Lower leg skin (tissue), 4 donors: ENCODE results near the gene B4GALT2. TPM values are rescaled to one million over a fixed set of nuclear protein-coding genes. Genes with fewer than 3 reads are reported as not detected.

Source experiments
- DNase-seq, 2 donors: peaks; one replicate each; pipeline ENCODE4 v3.0.0-alpha.2; 2019; ENCODE audit warnings: low spot score in 2 of 2
- H3K4me3 ChIP-seq: fragments of 200-600 bp; sonication (generic); 2 replicates; pipeline ENCODE4 v1.5.1; 2017; ENCODE audit warnings: mild to moderate bottlenecking, low read depth; ENCODE audit not compliant: poor library complexity, severe bottlenecking
- POLR2A ChIP-seq, 2 donors: fragments of 450-650 bp; IDR thresholded peaks; one replicate each; pipeline ENCODE4 v1.6.1; 2016 to 2017; ENCODE audit warnings: antibody characterized with exemption in 2 of 2, mild to moderate bottlenecking in 1 of 2, moderate library complexity in 1 of 2
- WGBS, 2 donors: methylation state at CpG; one replicate each; pipeline ENCODE4 v1.1.5; 2018; 5-methylcytosine and 5-hydroxymethylcytosine counted together
- intact Hi-C: fragments of 100-400 bp; cut with DNase I; formaldehyde crosslinking; loops from one replicate; pipeline ENCODE4 v1.15.0; 2023; ENCODE audit warnings: low total_unique reads
- total RNA-seq, 4 donors: library from RNA; depleted of rRNA; stranded (reverse); fragments of >200 nt; gene quantifications; one replicate each; pipeline ENCODE4 v1.1.0, GENCODE V29; 2016
- TF ChIP-seq, protein P1 (sequence below), 3 donors: fragments of 450-650 bp; IDR thresholded peaks; one replicate each; pipeline ENCODE4 v1.5.1; 2016; ENCODE audit warnings: antibody characterized with exemption in 3 of 3, mild to moderate bottlenecking in 3 of 3, moderate library complexity in 2 of 3

B4GALT2 gene
- total RNA-seq, 4 donors from 2014 or later, result 21.6 to 50.5 (median 30.3) TPM

DNA sequence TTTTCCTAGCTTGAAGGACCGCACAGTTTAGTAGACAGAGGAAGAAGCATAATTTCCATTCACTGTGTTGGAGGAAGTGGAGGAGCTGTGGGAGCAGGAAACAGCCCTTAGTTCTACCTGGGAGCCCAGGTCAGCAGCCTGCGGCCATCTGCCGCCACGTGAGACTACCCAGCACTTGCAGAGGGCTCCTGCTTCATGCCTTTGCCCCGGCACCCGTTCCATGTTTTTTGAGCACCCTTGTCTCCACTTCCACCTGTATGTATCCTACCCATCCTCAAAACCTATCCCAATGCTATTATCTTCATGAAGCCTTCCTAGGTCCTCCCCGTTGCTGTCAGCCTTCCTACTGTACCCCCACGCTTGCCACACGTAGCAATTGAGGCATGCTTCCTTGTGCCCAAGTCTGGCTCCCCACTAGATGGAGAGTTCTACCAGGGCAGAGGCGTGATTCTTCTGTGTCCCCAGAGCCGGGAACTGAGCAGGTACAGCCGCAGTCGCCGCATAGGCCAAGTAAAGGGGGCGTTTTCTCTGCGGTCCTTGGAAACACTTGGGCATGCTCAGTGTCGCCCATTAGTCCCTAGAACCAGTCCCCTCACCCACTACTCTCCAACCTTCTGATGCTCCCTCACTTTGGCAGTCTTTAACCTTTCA lies 50.4 kb downstream of the B4GALT2 start:
- TF ChIP-seq, protein P1, sequence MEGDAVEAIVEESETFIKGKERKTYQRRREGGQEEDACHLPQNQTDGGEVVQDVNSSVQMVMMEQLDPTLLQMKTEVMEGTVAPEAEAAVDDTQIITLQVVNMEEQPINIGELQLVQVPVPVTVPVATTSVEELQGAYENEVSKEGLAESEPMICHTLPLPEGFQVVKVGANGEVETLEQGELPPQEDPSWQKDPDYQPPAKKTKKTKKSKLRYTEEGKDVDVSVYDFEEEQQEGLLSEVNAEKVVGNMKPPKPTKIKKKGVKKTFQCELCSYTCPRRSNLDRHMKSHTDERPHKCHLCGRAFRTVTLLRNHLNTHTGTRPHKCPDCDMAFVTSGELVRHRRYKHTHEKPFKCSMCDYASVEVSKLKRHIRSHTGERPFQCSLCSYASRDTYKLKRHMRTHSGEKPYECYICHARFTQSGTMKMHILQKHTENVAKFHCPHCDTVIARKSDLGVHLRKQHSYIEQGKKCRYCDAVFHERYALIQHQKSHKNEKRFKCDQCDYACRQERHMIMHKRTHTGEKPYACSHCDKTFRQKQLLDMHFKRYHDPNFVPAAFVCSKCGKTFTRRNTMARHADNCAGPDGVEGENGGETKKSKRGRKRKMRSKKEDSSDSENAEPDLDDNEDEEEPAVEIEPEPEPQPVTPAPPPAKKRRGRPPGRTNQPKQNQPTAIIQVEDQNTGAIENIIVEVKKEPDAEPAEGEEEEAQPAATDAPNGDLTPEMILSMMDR (IDR thresholded peaks at IDR 0.05), result no peak
- TF ChIP-seq POLR2A (IDR thresholded peaks at IDR 0.05), result no peak
- H3K4me3 ChIP-seq, result peak overlapping the region; percentile 64
- intact Hi-C loops, result no loop called here
- DNase-seq, result no peak
- WGBS, 2 donors, result 19 to 21% methylated on average over 17 of the region's 17 CpGs

- peak; percentile 85 to 96 for DNase-seq
- intact Hi-C loops, result no loop called here
- TF ChIP-seq POLR2A (IDR thresholded peaks at IDR 0.05), result no peak
- TF ChIP-seq, protein P1 (IDR thresholded peaks at IDR 0.05), result no peak
- WGBS, 2 donors, result 0 to 1% methylated on average over 25 to 46 of the region's 75 CpGs
- peak overlapping the region; percentile 64 for H3K4me3 ChIP-seq
These were observed 51.0 kb downstream of the B4GALT2 start for GRCh38 chr1:44029911-44030604.

DNA sequence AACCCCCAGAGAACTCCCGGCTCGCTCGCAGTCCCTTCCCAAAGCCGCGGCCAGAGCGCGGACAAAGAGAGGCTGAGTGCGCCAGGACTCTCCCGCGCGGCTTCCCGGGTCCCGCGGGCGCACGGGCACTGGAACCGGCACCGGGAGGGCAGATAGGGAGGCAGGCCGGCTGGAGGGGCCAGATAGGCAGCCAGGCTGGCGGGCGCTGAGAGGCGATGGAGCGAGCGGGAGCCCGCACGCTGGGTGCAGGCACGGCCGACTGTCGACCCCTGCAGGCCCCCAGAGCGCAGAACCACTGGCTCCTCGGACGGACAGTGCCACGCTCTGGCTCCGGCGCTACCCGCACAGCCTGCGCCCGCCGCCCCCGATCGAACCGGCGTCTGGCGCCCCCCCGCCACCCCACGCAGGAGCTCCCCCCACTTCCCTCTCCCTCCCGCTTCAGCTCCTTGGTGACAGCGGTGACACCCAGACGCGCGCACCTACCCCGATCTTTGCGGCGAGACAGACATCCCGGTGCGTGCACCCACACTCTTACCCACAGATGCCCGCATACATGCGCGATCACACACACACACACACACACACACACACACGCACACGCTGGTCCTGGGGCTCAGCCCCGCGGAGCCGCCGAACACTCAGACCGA lies 51.7 kb downstream of the B4GALT2 start:
- intact Hi-C loops, result no loop called here
- 1% methylated on average over 29 to 35 of the region's 66 CpGs for WGBS, 2 donors
- TF ChIP-seq, protein P1 (IDR thresholded peaks at IDR 0.05), result no peak
- no peak for TF ChIP-seq POLR2A (IDR thresholded peaks at IDR 0.05)
- DNase-seq, result no peak
- peak overlapping the region; percentile 64 for H3K4me3 ChIP-seq

GRCh38 chr1:44031252-44032169 lies 52.5 kb downstream of the B4GALT2 start, which contains the start of gene SLC6A9:
SLC6A9 (minus strand) TSS chr1:44031462; CDS start chr1:44024277, 7,185 bp downstream.
- DNase-seq, result peak in 1 of 2 donors; percentile 47
- peak within 1 kb of the TSS; percentile 64 for H3K4me3 ChIP-seq
- intact Hi-C loops, result no loop called here
- TF ChIP-seq, protein P1 (IDR thresholded peaks at IDR 0.05), result no peak
- TF ChIP-seq POLR2A (IDR thresholded peaks at IDR 0.05), result no peak
- 23 to 26% methylated on average over 17 to 27 of the region's 40 CpGs for WGBS, 2 donors

DNA sequence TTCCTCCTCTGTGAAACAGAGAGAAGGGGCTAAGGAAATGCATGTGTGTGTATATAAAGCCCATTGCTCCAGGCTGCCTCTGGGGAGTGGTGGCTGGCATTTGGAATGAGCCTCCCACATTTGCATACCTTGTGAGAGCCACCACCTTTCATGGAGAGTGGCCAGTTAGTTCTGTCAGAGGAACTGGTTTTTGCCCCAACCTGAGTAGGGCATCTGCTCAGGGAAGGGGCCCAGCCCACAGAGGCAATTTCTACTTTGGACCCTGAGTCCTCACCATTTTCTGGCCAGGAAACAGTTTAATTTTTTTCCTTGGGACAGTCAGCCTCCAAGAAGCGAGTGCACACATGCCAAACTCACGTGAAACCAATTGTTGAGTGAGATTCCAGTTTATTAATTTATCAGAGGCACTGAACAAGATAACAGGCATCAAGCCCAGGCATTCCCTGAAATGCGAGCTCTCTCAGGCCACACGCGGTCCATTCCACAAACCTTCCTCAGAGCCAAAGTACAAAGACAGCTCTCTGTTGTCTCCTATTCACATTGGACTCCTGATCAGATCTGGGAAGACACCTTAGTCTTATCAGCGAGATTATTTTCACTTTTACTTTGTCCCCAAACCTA lies 53.3 kb downstream of the B4GALT2 start:
- TF ChIP-seq POLR2A (IDR thresholded peaks at IDR 0.05), result no peak
- TF ChIP-seq, protein P1 (IDR thresholded peaks at IDR 0.05), result no peak
- no peak for DNase-seq
- WGBS, 2 donors, result 38 to 47% methylated on average over 6 of the region's 6 CpGs
- H3K4me3 ChIP-seq, result no peak overlapping the region
- intact Hi-C loops, result no loop called here
